Bronchial epithelial cell (primary cell): Measurements from ENCODE around the gene CACNG8. TPM values are rescaled to one million over a fixed set of nuclear protein-coding genes. Genes with fewer than 3 reads are reported as not detected.

Experiments
- DNase-seq: peaks from one replicate; pipeline ENCODE4 v3.0.0-alpha.2; 2010; ENCODE audit warnings: low read depth
- FAIRE-seq: peaks from 2 replicates; lab custom pipeline; 2011; peaks lifted over from hg19 to GRCh38; lab: Jason Lieb, UNC
- H3K27me3 ChIP-seq: 2 replicates; pipeline ENCODE4 v1.5.1; 2011; ENCODE audit warnings: low read length; ENCODE audit not compliant: control insufficient read depth, insufficient read depth
- H3K36me3 ChIP-seq: 2 replicates; pipeline ENCODE4 v1.5.1; 2011; ENCODE audit warnings: low read length; ENCODE audit not compliant: control insufficient read depth, insufficient read depth
- H3K4me3 ChIP-seq: 2 replicates; pipeline ENCODE4 v1.5.1; 2011; ENCODE audit warnings: mild to moderate bottlenecking, low read depth, low read length, control low read depth
- CTCF ChIP-seq: IDR thresholded peaks from 2 replicates; pipeline ENCODE4 v1.5.1; 2011; ENCODE audit warnings: mild to moderate bottlenecking, moderate library complexity, low read length, control low read depth, inconsistent platforms; ENCODE audit not compliant: insufficient read depth, severe bottlenecking
- total RNA-seq: library from RNA; depleted of rRNA; stranded (reverse); fragments of >200 nt; gene quantifications from 2 replicates; pipeline ENCODE4 v1.2.1, GENCODE V29; 2014

Gene CACNG8
- total RNA-seq, 1 donor from 2014 or later: not detected

- Histone ChIP-seq H3K4me3 (no peak overlapping the region), H3K36me3 (no peaks in the 10 kb centered on the region), H3K27me3 (no peaks in the 10 kb centered on the region)
- no peak for FAIRE-seq
- no peak for DNase-seq
- TF ChIP-seq CTCF: no peak
Observed at GRCh38 chr19:54010474-54010873, 47.7 kb downstream of the CACNG8 start.

- Histone ChIP-seq H3K4me3 (no peak overlapping the region), H3K36me3 (no peaks in the 10 kb centered on the region), H3K27me3 (no peaks in the 10 kb centered on the region)
- no peak for TF ChIP-seq CTCF
- DNase-seq: no peak
- no peak for FAIRE-seq
Observed at GRCh38 chr19:54011507-54012211, 48.9 kb downstream of the CACNG8 start.

DNA sequence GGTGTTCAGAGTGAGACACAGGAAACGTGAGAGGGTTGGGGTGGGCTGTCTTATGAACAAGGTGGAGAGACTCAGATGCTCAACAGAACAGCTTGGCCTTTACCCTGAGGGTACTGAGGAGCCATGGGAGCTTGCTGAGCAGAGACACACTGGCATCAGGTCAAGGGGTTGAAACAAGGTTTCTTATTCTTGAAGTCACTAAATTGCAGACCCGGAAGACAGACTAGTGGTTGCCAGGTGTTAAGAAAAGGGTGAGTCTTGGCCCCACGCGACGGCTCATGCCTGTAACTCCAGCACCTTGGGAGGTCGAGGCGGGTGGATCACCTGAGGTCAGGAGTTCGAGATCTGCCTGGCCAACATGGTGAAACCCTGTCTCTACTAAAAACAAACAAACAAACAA, 51.1 kb downstream of the CACNG8 start:
- no peaks in the 10 kb centered on the region for H3K36me3 ChIP-seq
- H3K27me3 ChIP-seq: no peaks in the 10 kb centered on the region
- no peak overlapping the region for H3K4me3 ChIP-seq
- no peak for FAIRE-seq
- no peak for TF ChIP-seq CTCF
- no peak for DNase-seq

GRCh38 chr19:54014920-54015560, 52.3 kb downstream of the CACNG8 start:
- TF ChIP-seq CTCF: no peak
- Histone ChIP-seq H3K27me3 (no peaks in the 10 kb centered on the region), H3K4me3 (no peak overlapping the region), H3K36me3 (no peaks in the 10 kb centered on the region)
- no peak for FAIRE-seq
- DNase-seq: no peak

- no peaks in the 10 kb centered on the region for H3K36me3 ChIP-seq
Observed at GRCh38 chr19:54017261-54017660, 54.5 kb downstream of the CACNG8 start.

More at GRCh38 chr19:54017261-54017660, 54.5 kb downstream of the CACNG8 start:
- Histone ChIP-seq H3K27me3 (no peaks in the 10 kb centered on the region), H3K4me3 (no peak overlapping the region)
- FAIRE-seq (no peak), DNase-seq (peak; percentile 18)
- no peak for TF ChIP-seq CTCF
